Hepatocyte (in vitro differentiated cells): Measurements from ENCODE around the gene MPZL1. TPM values are rescaled to one million over a fixed set of nuclear protein-coding genes. Genes with fewer than 3 reads are reported as not detected.

Source experiments
- DNase-seq: peaks from one replicate; pipeline ENCODE4 v3.0.0-alpha.2; 2016; ENCODE audit warnings: low spot score
- H2AFZ ChIP-seq: fragments of 200-600 bp; sonication (generic); 2 replicates; pipeline ENCODE4 v1.6.0; 2016; ENCODE audit warnings: antibody characterized with exemption, mild to moderate bottlenecking
- H3K27ac ChIP-seq: fragments of 200-600 bp; sonication (generic); 2 replicates; pipeline ENCODE4 v1.5.1; 2016; ENCODE audit warnings: mild to moderate bottlenecking
- H3K27me3 ChIP-seq: fragments of 200-600 bp; sonication (generic); 2 replicates; pipeline ENCODE4 v1.6.1; 2016
- H3K36me3 ChIP-seq: fragments of 200-600 bp; sonication (generic); replicated peaks from 2 replicates; pipeline ENCODE4 v1.5.1; 2016; ENCODE audit warnings: low read depth; ENCODE audit not compliant: insufficient read depth
- H3K4me1 ChIP-seq: fragments of 200-600 bp; sonication (generic); 2 replicates; pipeline ENCODE4 v1.5.1; 2016; ENCODE audit warnings: mild to moderate bottlenecking, moderate library complexity; ENCODE audit not compliant: insufficient read depth
- H3K4me2 ChIP-seq: fragments of 200-600 bp; sonication (generic); 2 replicates; pipeline ENCODE4 v1.6.0; 2016
- H3K4me3 ChIP-seq: fragments of 200-600 bp; sonication (generic); 2 replicates; pipeline ENCODE4 v1.5.1; 2016; ENCODE audit warnings: mild to moderate bottlenecking
- H3K79me2 ChIP-seq: fragments of 200-600 bp; sonication (generic); 2 replicates; pipeline ENCODE4 v1.6.0; 2017; ENCODE audit warnings: mild to moderate bottlenecking
- H3K9me2 ChIP-seq: fragments of 200-600 bp; sonication (generic); replicated peaks from 2 replicates; pipeline ENCODE4 v1.6.0; 2017; ENCODE audit warnings: mild to moderate bottlenecking; ENCODE audit not compliant: insufficient read depth
- H3K9me3 ChIP-seq: fragments of 200-600 bp; sonication (generic); 2 replicates; pipeline ENCODE4 v1.5.1; 2016; ENCODE audit warnings: low read depth, mild to moderate bottlenecking
- H4K20me1 ChIP-seq: fragments of 200-600 bp; sonication (generic); 2 replicates; pipeline ENCODE4 v1.6.0; 2016; ENCODE audit warnings: mild to moderate bottlenecking; ENCODE audit not compliant: insufficient read depth, poor library complexity, severe bottlenecking
- CTCF ChIP-seq: fragments of 200-600 bp; sonication (generic); IDR thresholded peaks from 2 replicates; pipeline ENCODE4 v1.5.1; 2016; ENCODE audit warnings: antibody characterized with exemption, mild to moderate bottlenecking; ENCODE audit not compliant: poor library complexity
- EZH2 ChIP-seq: fragments of 200-600 bp; sonication (generic); IDR thresholded peaks from 2 replicates; pipeline ENCODE4 v1.6.1; 2016; ENCODE audit warnings: antibody characterized with exemption, mild to moderate bottlenecking, borderline replicate concordance
- EZH2phosphoT487 ChIP-seq: fragments of 200-600 bp; sonication (generic); IDR thresholded peaks from one replicate; pipeline ENCODE4 v1.6.1; 2018; ENCODE audit warnings: antibody characterized with exemption, mild to moderate bottlenecking, low read depth, moderate library complexity; ENCODE audit not compliant: unreplicated experiment, severe bottlenecking
- WGBS: methylation state at CpG from one replicate; pipeline ENCODE4 v1.1.6; 2016; ENCODE audit warnings: low lambda C conversion rate; ENCODE audit errors: missing lambda C conversion rate; 5-methylcytosine and 5-hydroxymethylcytosine counted together
- polyA plus RNA-seq: library from polyadenylated mRNA; unstranded; fragments of >200 nt; fragmentation: Nextera tagmentation; extraction: Ambion mirVana; gene quantifications from 2 replicates; pipeline ENCODE4 v1.2.1, GENCODE V29; 2016
- total RNA-seq: library from RNA; depleted of rRNA; stranded (reverse); fragments of >200 nt; gene quantifications from 2 replicates; pipeline ENCODE4 v1.2.3, GENCODE V29; 2014

The MPZL1 gene
- total and polyA plus RNA-seq, 2 experiments from 2014 or later: 176 to 245 TPM

- Histone ChIP-seq H2AFZ (no peak overlapping the region), H3K36me3 (no peaks in the 10 kb centered on the region)
Observed at GRCh38 chr1:167694691-167695090, 27.1 kb upstream of the MPZL1 start.

GRCh38 chr1:167695147-167695546 lies 26.6 kb upstream of the MPZL1 start:
- H3K4me2 ChIP-seq: no peak overlapping the region
- no peaks in the 10 kb centered on the region for H4K20me1 ChIP-seq
- H3K36me3 ChIP-seq: no peaks in the 10 kb centered on the region
- H3K4me3 ChIP-seq: no peak overlapping the region
- no peak overlapping the region for H2AFZ ChIP-seq
- WGBS: 79% methylated on average over 2 of the region's 2 CpGs
- DNase-seq: no peak
- no peaks in the 10 kb centered on the region for H3K4me1 ChIP-seq
- H3K9me2 ChIP-seq: no peaks in the 10 kb centered on the region
- no peaks in the 10 kb centered on the region for H3K79me2 ChIP-seq
- H3K9me3 ChIP-seq: no peaks in the 10 kb centered on the region
- no peaks in the 10 kb centered on the region for H3K27me3 ChIP-seq
- TF ChIP-seq EZH2phosphoT487: no peak
- no peak for TF ChIP-seq EZH2
- TF ChIP-seq CTCF: no peak
- no peak overlapping the region for H3K27ac ChIP-seq

More at GRCh38 chr1:167694691-167695090, 27.1 kb upstream of the MPZL1 start:
- Histone ChIP-seq H3K79me2 (no peaks in the 10 kb centered on the region), H3K4me1 (no peaks in the 10 kb centered on the region), H3K9me2 (no peaks in the 10 kb centered on the region), H3K27me3 (no peaks in the 10 kb centered on the region), H3K27ac (no peak overlapping the region), H3K4me3 (no peak overlapping the region), H3K9me3 (no peaks in the 10 kb centered on the region), H3K4me2 (no peak overlapping the region), H4K20me1 (no peaks in the 10 kb centered on the region)
- TF ChIP-seq EZH2phosphoT487 (no peak), CTCF (no peak), EZH2 (no peak)
- no peak for DNase-seq
- 82% methylated on average over 2 of the region's 2 CpGs for WGBS

- Histone ChIP-seq H4K20me1 (no peaks in the 10 kb centered on the region), H3K4me3 (no peak overlapping the region), H3K79me2 (no peaks in the 10 kb centered on the region), H3K36me3 (no peaks in the 10 kb centered on the region), H3K27ac (no peak overlapping the region), H3K9me3 (no peaks in the 10 kb centered on the region), H3K4me1 (no peaks in the 10 kb centered on the region), H3K4me2 (no peak overlapping the region), H3K27me3 (no peaks in the 10 kb centered on the region), H3K9me2 (no peaks in the 10 kb centered on the region), H2AFZ (no peak overlapping the region)
- TF ChIP-seq EZH2phosphoT487: no peak
- 90% methylated on average over 7 of the region's 7 CpGs for WGBS
- no peak for DNase-seq
Observed at GRCh38 chr1:167695756-167696561, 25.8 kb upstream of the MPZL1 start.

- no peaks in the 10 kb centered on the region for H3K4me1 ChIP-seq
- no peaks in the 10 kb centered on the region for H3K36me3 ChIP-seq
- no peak overlapping the region for H3K4me3 ChIP-seq
- no peaks in the 10 kb centered on the region for H3K27me3 ChIP-seq
- no peaks in the 10 kb centered on the region for H3K9me2 ChIP-seq
- no peak overlapping the region for H3K27ac ChIP-seq
- H3K4me2 ChIP-seq: no peak overlapping the region
- WGBS: 85% methylated on average over 14 of the region's 14 CpGs
- H4K20me1 ChIP-seq: no peaks in the 10 kb centered on the region
- no peak overlapping the region for H2AFZ ChIP-seq
- H3K79me2 ChIP-seq: no peaks in the 10 kb centered on the region
- no peak for DNase-seq
- TF ChIP-seq EZH2 (no peak), CTCF (no peak), EZH2phosphoT487 (no peak)
- no peaks in the 10 kb centered on the region for H3K9me3 ChIP-seq
Observed at GRCh38 chr1:167697667-167698141, 24.1 kb upstream of the MPZL1 start.
